Smooth muscle cell (in vitro differentiated cells): ENCODE results near the gene RRAGB. TPM values are rescaled to one million over a fixed set of nuclear protein-coding genes. Genes with fewer than 3 reads are reported as not detected.

ENCODE experiments used
- DNase-seq: peaks from one replicate; lab custom pipeline; 2025; ENCODE audit not compliant: unreplicated experiment; lab: John Stamatoyannopoulos, UW
- H2AFZ ChIP-seq: fragments of 200-600 bp; sonication (generic); 2 replicates; pipeline ENCODE4 v1.6.0; 2016; ENCODE audit warnings: antibody characterized with exemption, low read depth, mild to moderate bottlenecking
- H3F3A ChIP-seq: fragments of 200-600 bp; sonication (generic); 2 replicates; pipeline ENCODE4 v1.6.0; 2017; ENCODE audit warnings: antibody characterized with exemption, low read depth
- H3K27ac ChIP-seq: fragments of 200-600 bp; sonication (generic); 2 replicates; pipeline ENCODE4 v1.5.1; 2016; ENCODE audit warnings: low read depth, mild to moderate bottlenecking
- H3K27me3 ChIP-seq: fragments of 200-600 bp; sonication (generic); 2 replicates; pipeline ENCODE4 v1.6.1; 2016; ENCODE audit warnings: low read depth, mild to moderate bottlenecking
- H3K36me3 ChIP-seq: fragments of 200-600 bp; sonication (generic); 2 replicates; pipeline ENCODE4 v1.5.1; 2016; ENCODE audit warnings: low read depth
- H3K4me1 ChIP-seq: fragments of 200-600 bp; sonication (generic); 2 replicates; pipeline ENCODE4 v1.5.1; 2016; ENCODE audit warnings: low read depth
- H3K4me2 ChIP-seq: fragments of 200-600 bp; sonication (generic); 2 replicates; pipeline ENCODE4 v1.6.0; 2016; ENCODE audit warnings: mild to moderate bottlenecking
- H3K4me3 ChIP-seq: fragments of 200-600 bp; sonication (generic); 2 replicates; pipeline ENCODE4 v1.5.1; 2016; ENCODE audit warnings: mild to moderate bottlenecking
- H3K79me2 ChIP-seq: fragments of 200-600 bp; sonication (generic); 2 replicates; pipeline ENCODE4 v1.6.0; 2016; ENCODE audit warnings: low read depth, mild to moderate bottlenecking
- H3K9ac ChIP-seq: fragments of 200-600 bp; sonication (generic); 2 replicates; pipeline ENCODE4 v1.6.0; 2016; ENCODE audit warnings: low read depth
- H3K9me3 ChIP-seq: fragments of 200-600 bp; sonication (generic); replicated peaks from 2 replicates; pipeline ENCODE4 v1.5.1; 2016; ENCODE audit warnings: low read depth
- H4K20me1 ChIP-seq: fragments of 200-600 bp; sonication (generic); 2 replicates; pipeline ENCODE4 v1.6.0; 2016; ENCODE audit warnings: low read depth
- CTCF ChIP-seq: fragments of 200-600 bp; sonication (generic); IDR thresholded peaks from 2 replicates; pipeline ENCODE4 v1.5.1; 2017; ENCODE audit warnings: borderline replicate concordance, mild to moderate bottlenecking, antibody characterized with exemption; ENCODE audit not compliant: insufficient read depth, poor library complexity, severe bottlenecking
- WGBS: methylation state at CpG from one replicate; pipeline ENCODE4 v1.1.7; 2016; ENCODE audit warnings: low lambda C conversion rate; 5-methylcytosine and 5-hydroxymethylcytosine counted together
- polyA plus RNA-seq: library from polyadenylated mRNA; unstranded; fragments of >200 nt; fragmentation: Nextera tagmentation; extraction: Ambion mirVana; gene quantifications from 2 replicates; pipeline ENCODE4 v1.2.1, GENCODE V29; 2016
- total RNA-seq: library from RNA; depleted of rRNA; stranded (reverse); fragments of >200 nt; gene quantifications from 2 replicates; pipeline ENCODE4 v1.2.3, GENCODE V29; 2014

Gene RRAGB
- total and polyA plus RNA-seq, 2 experiments from 2014 or later, result 21.3 to 26.0 TPM

GRCh38 chrX:55787727-55788126, 70.2 kb downstream of the RRAGB start:
- Histone ChIP-seq H3F3A (no peaks in the 10 kb centered on the region), H3K9me3 (no peaks in the 10 kb centered on the region), H3K4me2 (no peak overlapping the region), H2AFZ (no peak overlapping the region), H4K20me1 (no peaks in the 10 kb centered on the region), H3K36me3 (no peaks in the 10 kb centered on the region), H3K79me2 (no peaks in the 10 kb centered on the region), H3K27me3 (no peaks in the 10 kb centered on the region), H3K9ac (no peak overlapping the region), H3K4me3 (no peak overlapping the region), H3K27ac (no peak overlapping the region), H3K4me1 (no peaks in the 10 kb centered on the region)
- 66% methylated on average over 2 of the region's 2 CpGs for WGBS
- TF ChIP-seq CTCF, result no peak
- no peak for DNase-seq

- Histone ChIP-seq H3F3A (no peaks in the 10 kb centered on the region), H3K79me2 (no peaks in the 10 kb centered on the region), H3K4me2 (no peak overlapping the region), H3K27ac (no peak overlapping the region), H3K9me3 (no peaks in the 10 kb centered on the region), H3K4me1 (no peaks in the 10 kb centered on the region), H3K27me3 (no peaks in the 10 kb centered on the region), H2AFZ (no peak overlapping the region), H4K20me1 (no peaks in the 10 kb centered on the region), H3K36me3 (no peaks in the 10 kb centered on the region), H3K9ac (no peak overlapping the region), H3K4me3 (no peak overlapping the region)
- no peak for DNase-seq
- 90% methylated on average over 1 of the region's 1 CpG for WGBS
- TF ChIP-seq CTCF, result no peak
These were observed 76.9 kb downstream of the RRAGB start for GRCh38 chrX:55794405-55794804.

GRCh38 chrX:55796496-55796895, 78.9 kb downstream of the RRAGB start:
- Histone ChIP-seq H2AFZ (no peak overlapping the region), H3K4me3 (no peak overlapping the region), H3K4me1 (no peaks in the 10 kb centered on the region), H3K27ac (no peak overlapping the region), H3K27me3 (no peaks in the 10 kb centered on the region), H4K20me1 (no peaks in the 10 kb centered on the region), H3F3A (no peaks in the 10 kb centered on the region), H3K79me2 (no peaks in the 10 kb centered on the region), H3K36me3 (no peaks in the 10 kb centered on the region), H3K4me2 (no peak overlapping the region), H3K9me3 (no peaks in the 10 kb centered on the region), H3K9ac (no peak overlapping the region)
- DNase-seq, result no peak
- 60% methylated on average over 3 of the region's 3 CpGs for WGBS
- no peak for TF ChIP-seq CTCF

GRCh38 chrX:55801811-55802210, 84.3 kb downstream of the RRAGB start:
- no peaks in the 10 kb centered on the region for H3K4me1 ChIP-seq

More at GRCh38 chrX:55801811-55802210, 84.3 kb downstream of the RRAGB start:
- no peaks in the 10 kb centered on the region for H3K27me3 ChIP-seq
- H3K4me3 ChIP-seq, result no peak overlapping the region
- H3K79me2 ChIP-seq, result no peaks in the 10 kb centered on the region
- no peaks in the 10 kb centered on the region for H4K20me1 ChIP-seq
- no peaks in the 10 kb centered on the region for H3K36me3 ChIP-seq
- TF ChIP-seq CTCF, result no peak
- H3K9ac ChIP-seq, result no peak overlapping the region
- 67% methylated on average over 1 of the region's 1 CpG for WGBS
- no peak for DNase-seq
- H3K9me3 ChIP-seq, result no peaks in the 10 kb centered on the region
- H3K4me2 ChIP-seq, result no peak overlapping the region
- no peak overlapping the region for H3K27ac ChIP-seq
- no peak overlapping the region for H2AFZ ChIP-seq
- no peaks in the 10 kb centered on the region for H3F3A ChIP-seq

Other genes with a start within 250 kb of the RRAGB start
- 1.2 and 1.7 TPM in 2 replicates for gene USP51, start 227.9 kb upstream of the RRAGB start, total RNA-seq
- 0.37 and 1.5 TPM in 2 replicates for gene USP51, start 227.9 kb upstream of the RRAGB start, polyA plus RNA-seq
- not detected in 2 replicates for gene FOXR2, start 94.3 kb upstream of the RRAGB start, total RNA-seq
- gene FOXR2, start 94.3 kb upstream of the RRAGB start, polyA plus RNA-seq, result not detected in 2 replicates